ENCODE results near the gene PHAF1. TPM values are rescaled to one million over a fixed set of nuclear protein-coding genes. Genes with fewer than 3 reads are reported as not detected.

PHAF1 gene
- total and polyA plus RNA-seq, 9 of the 15 experiments (the other 6 are each of a cell fraction or from before 2014, with no cell fraction given), result 5.1 to 25.4 (median 13.8) TPM

DNA sequence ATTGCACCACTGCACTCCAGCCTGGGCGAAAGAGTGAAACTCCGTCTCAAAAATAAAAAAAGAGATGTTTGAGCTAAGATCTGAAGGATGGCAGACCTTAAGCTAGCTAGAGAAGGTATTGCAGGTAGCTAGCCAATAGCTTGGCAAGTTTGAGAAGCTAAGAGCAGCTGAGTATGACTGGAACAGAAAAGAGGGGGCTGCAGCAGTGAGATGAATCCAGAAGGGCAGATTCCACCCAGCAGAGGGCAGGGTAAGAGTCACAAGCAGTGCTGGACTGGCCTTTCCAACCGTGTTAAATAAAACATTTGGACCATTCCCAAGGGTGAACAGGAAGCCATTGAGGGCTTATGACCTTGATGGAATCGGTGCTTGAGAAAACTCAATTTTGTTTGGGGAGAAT is 5.7 kb upstream of the PHAF1 start (continued):
- TF ChIP-seq, protein P1, sequence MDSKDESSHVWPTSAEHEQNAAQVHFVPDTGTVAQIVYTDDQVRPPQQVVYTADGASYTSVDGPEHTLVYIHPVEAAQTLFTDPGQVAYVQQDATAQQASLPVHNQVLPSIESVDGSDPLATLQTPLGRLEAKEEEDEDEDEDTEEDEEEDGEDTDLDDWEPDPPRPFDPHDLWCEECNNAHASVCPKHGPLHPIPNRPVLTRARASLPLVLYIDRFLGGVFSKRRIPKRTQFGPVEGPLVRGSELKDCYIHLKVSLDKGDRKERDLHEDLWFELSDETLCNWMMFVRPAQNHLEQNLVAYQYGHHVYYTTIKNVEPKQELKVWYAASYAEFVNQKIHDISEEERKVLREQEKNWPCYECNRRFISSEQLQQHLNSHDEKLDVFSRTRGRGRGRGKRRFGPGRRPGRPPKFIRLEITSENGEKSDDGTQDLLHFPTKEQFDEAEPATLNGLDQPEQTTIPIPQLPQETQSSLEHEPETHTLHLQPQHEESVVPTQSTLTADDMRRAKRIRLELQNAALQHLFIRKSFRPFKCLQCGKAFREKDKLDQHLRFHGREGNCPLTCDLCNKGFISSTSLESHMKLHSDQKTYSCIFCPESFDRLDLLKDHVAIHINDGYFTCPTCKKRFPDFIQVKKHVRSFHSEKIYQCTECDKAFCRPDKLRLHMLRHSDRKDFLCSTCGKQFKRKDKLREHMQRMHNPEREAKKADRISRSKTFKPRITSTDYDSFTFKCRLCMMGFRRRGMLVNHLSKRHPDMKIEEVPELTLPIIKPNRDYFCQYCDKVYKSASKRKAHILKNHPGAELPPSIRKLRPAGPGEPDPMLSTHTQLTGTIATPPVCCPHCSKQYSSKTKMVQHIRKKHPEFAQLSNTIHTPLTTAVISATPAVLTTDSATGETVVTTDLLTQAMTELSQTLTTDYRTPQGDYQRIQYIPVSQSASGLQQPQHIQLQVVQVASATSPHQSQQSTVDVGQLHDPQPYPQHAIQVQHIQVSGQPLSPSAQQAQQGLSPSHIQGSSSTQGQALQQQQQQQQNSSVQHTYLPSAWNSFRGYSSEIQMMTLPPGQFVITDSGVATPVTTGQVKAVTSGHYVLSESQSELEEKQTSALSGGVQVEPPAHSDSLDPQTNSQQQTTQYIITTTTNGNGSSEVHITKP (IDR thresholded peaks at IDR 0.05; ENCODE audit: partially characterized antibody), result no peak
- no peak for TF ChIP-seq HMGN3 (IDR thresholded peaks at IDR 0.05; ENCODE audit: borderline replicate concordance, extremely low read depth, insufficient read length, low read depth, low read length)
- no peak for TF ChIP-seq ZZZ3 (IDR thresholded peaks at IDR 0.05)
- TF ChIP-seq, protein P2, sequence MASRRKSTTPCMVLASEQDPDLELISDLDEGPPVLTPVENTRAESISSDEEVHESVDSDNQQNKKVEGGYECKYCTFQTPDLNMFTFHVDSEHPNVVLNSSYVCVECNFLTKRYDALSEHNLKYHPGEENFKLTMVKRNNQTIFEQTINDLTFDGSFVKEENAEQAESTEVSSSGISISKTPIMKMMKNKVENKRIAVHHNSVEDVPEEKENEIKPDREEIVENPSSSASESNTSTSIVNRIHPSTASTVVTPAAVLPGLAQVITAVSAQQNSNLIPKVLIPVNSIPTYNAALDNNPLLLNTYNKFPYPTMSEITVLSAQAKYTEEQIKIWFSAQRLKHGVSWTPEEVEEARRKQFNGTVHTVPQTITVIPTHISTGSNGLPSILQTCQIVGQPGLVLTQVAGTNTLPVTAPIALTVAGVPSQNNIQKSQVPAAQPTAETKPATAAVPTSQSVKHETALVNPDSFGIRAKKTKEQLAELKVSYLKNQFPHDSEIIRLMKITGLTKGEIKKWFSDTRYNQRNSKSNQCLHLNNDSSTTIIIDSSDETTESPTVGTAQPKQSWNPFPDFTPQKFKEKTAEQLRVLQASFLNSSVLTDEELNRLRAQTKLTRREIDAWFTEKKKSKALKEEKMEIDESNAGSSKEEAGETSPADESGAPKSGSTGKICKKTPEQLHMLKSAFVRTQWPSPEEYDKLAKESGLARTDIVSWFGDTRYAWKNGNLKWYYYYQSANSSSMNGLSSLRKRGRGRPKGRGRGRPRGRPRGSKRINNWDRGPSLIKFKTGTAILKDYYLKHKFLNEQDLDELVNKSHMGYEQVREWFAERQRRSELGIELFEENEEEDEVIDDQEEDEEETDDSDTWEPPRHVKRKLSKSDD (conservative IDR thresholded peaks at IDR 0.05; ENCODE audit: low read length), result no peak
- TF ChIP-seq ZNF77 (CRISPR knock-in tag; IDR thresholded peaks at IDR 0.05), result no peak
- no peak for TF ChIP-seq DMBX1 (CRISPR knock-in tag; IDR thresholded peaks at IDR 0.05; ENCODE audit: borderline replicate concordance)
- no peak for TF ChIP-seq ZNF41 (CRISPR knock-in tag; conservative IDR thresholded peaks at IDR 0.05)
- TF ChIP-seq, protein P3, sequence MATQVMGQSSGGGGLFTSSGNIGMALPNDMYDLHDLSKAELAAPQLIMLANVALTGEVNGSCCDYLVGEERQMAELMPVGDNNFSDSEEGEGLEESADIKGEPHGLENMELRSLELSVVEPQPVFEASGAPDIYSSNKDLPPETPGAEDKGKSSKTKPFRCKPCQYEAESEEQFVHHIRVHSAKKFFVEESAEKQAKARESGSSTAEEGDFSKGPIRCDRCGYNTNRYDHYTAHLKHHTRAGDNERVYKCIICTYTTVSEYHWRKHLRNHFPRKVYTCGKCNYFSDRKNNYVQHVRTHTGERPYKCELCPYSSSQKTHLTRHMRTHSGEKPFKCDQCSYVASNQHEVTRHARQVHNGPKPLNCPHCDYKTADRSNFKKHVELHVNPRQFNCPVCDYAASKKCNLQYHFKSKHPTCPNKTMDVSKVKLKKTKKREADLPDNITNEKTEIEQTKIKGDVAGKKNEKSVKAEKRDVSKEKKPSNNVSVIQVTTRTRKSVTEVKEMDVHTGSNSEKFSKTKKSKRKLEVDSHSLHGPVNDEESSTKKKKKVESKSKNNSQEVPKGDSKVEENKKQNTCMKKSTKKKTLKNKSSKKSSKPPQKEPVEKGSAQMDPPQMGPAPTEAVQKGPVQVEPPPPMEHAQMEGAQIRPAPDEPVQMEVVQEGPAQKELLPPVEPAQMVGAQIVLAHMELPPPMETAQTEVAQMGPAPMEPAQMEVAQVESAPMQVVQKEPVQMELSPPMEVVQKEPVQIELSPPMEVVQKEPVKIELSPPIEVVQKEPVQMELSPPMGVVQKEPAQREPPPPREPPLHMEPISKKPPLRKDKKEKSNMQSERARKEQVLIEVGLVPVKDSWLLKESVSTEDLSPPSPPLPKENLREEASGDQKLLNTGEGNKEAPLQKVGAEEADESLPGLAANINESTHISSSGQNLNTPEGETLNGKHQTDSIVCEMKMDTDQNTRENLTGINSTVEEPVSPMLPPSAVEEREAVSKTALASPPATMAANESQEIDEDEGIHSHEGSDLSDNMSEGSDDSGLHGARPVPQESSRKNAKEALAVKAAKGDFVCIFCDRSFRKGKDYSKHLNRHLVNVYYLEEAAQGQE (IDR thresholded peaks at IDR 0.05; ENCODE audit: borderline replicate concordance), result peak; percentile 37; the same call in 1 of the 2 replicates
- TF ChIP-seq, protein P3 (CRISPR knock-in tag; IDR thresholded peaks at IDR 0.05; ENCODE audit: low read depth), result no peak
- TF ChIP-seq POLR2AphosphoS5 (IDR thresholded peaks at IDR 0.05; ENCODE audit: control insufficient read depth, insufficient read depth, low read depth, low read length), result peak; percentile 21; the same call in 1 of the 2 replicates

Data from K562 (cell line).